Upper lobe of left lung (tissue), 4 donors: ENCODE results near the gene CAPS.

Experiments used
- EP300 ChIP-seq, 4 donors: sonication (generic); formaldehyde crosslinking; IDR thresholded peaks; one replicate each; pipeline ENCODE4 v1.5.1; 2017; ENCODE audit warnings: antibody characterized with exemption in 4 of 4, control low read depth in 2 of 4
- TF ChIP-seq, protein P1 (sequence below), 6 experiments: fragments of 450-650 bp in 4 of 6; fragments of 200-600 bp in 2 of 6; sonication (generic) in 2 of 6; IDR thresholded peaks; one replicate each; pipeline ENCODE4 v1.5.1; 2016 to 2019; ENCODE audit warnings: antibody characterized with exemption in 6 of 6

DNA sequence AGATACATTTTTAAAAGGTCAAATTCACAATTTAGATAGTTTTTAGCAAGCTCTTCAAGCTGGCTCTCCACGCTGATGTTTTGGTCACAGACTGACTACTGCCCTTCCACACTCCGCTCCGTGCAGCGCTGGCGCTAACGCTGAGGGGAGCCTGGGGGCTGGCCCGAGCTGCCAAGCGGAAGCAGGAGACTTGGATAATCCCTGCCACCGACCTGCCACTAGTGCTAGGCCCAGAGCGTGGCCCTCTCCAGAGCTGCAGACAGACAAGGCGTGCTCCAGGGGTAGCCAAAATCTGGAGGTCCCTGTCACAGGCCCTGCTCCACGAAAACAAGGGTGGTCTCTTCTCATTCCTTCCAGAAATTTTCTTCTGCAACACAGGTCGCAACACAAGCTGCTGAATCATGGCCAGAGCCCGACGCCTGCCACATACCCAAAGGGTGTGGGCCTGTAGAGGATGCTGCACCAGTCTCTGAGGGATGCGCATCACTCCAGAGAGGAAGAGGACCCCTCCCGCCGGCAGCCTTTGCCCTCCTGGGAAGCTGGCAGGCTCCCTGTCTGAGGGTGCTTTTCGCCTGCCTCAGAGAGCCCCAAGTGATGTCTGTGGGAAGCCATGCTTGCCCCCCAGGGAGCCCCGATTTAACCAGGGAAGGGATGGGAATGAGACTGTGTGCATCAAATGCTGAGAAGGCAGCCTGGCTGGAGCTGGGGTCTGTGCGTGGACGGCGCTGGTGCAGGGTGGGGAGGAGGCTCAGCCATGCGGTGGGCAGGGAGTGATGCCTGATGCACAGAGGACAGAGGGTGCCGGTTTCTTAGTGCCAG lies 21.6 kb downstream of the CAPS start:
- TF ChIP-seq, protein P1, sequence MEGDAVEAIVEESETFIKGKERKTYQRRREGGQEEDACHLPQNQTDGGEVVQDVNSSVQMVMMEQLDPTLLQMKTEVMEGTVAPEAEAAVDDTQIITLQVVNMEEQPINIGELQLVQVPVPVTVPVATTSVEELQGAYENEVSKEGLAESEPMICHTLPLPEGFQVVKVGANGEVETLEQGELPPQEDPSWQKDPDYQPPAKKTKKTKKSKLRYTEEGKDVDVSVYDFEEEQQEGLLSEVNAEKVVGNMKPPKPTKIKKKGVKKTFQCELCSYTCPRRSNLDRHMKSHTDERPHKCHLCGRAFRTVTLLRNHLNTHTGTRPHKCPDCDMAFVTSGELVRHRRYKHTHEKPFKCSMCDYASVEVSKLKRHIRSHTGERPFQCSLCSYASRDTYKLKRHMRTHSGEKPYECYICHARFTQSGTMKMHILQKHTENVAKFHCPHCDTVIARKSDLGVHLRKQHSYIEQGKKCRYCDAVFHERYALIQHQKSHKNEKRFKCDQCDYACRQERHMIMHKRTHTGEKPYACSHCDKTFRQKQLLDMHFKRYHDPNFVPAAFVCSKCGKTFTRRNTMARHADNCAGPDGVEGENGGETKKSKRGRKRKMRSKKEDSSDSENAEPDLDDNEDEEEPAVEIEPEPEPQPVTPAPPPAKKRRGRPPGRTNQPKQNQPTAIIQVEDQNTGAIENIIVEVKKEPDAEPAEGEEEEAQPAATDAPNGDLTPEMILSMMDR (IDR thresholded peaks at IDR 0.05) = no peak
- TF ChIP-seq EP300 (IDR thresholded peaks at IDR 0.05) = no peak
